Hematopoietic multipotent progenitor cell treated with erythropoietin and hydrocortisone succinate and interleukin-3 and kit ligand, for 17 days (in vitro differentiated cells): ENCODE measurements around the gene SAMSN1.

Experiments
- DNase-seq: peaks from one replicate; pipeline ENCODE4 v3.0.0-alpha.2; 2015; ENCODE audit warnings: low spot score

Gene SAMSN1

DNA sequence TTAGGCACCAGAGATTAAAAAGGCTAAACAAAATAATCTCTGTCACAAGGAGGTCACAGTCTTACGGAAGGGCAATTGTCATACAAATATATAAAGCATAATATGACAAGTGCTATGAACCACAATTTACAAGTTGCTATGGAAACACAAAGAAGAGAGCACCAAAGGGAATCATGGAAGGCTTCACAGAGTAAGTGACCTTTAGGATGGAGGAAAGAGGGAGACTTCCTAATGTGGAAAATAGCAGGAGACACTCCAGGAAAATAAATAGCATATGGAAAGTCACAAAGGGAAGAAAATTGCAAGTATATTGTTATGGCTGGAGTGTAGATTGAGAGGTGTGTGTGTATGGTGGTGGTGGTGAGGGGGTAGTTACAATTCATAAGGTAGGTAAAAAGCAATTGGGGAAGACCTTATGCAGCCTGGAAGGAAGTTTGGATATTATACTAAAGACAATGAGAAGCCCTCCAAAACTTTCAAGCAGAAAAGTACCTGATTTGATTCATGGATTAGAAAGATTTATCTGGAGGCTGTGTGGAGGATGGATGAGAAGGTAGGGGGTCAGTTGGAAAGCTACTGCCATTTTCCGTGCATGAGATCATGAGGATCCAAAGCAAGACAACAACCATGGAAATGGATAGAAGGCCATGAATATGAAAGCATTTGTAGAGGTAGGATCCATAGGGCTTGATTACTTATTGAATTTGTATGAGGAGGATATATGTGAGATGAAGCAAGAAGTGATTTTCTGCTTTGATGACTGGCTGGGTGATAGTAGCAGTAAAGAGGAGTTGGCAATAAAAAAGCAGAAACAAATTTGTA lies 61.7 kb downstream of the SAMSN1 start:
- no peak for DNase-seq

DNA sequence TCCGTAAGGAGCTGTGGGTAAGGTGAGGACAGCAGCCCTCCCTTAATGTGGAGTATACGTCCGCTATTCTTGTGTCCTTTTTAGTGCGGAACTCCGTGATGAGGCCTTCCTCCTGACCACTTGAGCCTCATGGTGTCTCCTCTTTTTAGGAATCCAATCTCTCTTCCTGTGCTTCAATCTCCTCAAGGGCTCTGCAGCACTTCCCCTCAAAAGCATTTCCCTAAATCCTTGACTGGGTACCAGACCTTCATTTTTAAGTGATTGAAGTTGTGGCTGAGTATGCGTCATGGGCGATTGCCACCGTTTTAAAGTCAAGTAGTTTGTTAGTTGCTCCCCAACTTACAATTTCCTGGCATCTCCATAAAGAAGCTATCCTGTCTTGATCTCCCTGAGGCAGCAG lies 62.8 kb downstream of the SAMSN1 start:
- no peak for DNase-seq

DNA sequence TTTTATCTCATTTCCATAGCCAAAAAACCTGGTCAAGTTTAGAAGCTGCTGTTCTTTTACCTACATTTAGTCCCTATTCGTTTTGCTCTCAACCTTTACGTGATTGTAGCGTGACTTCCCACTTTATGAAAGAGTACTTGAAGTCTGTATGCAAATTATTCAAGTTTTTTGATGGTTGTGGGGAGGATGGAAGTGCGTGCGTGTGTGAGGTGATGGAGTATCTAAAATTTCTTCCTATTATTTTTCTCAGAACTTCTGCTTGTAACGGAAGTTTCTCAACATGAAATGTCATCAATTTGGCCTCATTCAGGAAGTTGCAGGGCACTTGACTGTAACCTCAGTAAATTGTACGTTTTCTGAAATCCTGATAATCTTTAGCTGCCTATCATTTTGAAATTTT lies 64.0 kb downstream of the SAMSN1 start:
- no peak for DNase-seq

DNA sequence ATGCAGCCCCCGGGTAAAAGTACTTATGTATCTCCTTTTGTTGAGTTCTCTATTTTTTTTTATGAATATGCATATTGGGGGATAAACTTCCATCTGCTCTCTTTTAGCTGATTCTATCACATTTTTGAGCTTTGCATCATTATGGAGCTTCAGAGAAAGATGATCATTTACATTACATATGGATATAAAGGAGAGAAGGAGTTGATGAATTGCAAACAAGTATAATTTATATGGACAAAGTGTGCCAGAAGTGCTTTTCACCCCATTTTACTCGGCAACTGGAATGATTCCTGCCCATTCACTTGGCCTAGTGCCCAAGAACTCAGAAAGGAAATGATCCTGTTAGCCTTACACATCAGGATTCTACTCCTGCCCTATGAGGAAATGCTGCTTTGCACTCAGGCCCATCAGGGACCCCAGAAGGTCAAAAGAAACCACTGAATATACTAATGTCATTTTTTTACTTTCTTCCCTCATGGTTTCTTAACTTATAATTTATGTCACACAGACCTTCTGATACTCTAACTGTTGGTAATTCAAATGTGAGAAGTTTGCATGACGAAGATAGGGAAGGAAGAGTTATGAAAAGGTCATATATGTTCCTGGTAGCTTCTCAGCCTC lies 65.6 kb downstream of the SAMSN1 start:
- DNase-seq = no peak

DNA sequence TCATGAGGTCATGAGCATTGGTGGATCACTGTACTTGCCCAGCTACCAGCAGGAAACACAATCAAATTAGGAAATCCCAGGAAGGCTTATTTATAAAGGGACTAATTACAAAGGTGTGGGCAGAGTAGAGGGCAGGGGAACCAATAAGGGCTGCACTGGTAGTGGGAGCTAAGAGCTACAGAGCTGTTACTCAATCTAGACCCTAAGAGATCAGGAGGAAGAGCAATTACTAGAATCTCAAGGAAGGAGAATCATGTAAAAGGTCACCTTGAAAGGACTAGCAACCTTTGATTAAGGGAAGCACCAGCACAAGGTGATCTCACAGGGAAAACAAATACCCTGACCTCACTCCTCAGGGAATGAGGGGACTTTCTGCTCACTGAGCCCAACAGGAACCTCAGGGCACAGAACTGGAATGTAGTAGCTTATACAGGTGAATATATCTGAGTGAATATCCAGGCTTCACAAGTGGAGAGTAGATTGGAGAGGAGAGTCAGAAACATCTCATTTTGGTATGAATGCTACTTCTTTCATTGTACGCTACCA lies 66.8 kb downstream of the SAMSN1 start:
- no peak for DNase-seq

DNA sequence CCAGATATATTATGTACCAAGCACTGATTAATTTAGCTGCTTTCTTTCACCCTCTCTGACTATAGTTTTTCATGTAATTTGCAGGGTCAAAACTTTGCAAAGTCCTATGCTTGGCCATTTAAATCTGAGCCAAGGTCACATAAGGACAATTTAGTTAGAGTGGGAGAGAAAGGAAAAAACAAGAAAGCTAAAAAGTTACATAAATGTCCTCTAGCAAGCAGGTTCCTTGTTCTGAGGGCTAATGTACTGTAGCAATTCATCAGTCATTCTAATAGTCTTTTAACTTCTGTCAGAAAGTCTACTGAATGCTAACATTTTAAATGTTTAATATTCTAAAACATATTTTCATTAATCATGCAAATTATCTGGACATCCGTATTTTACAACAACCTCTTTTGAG lies 68.3 kb downstream of the SAMSN1 start:
- DNase-seq = no peak

DNA sequence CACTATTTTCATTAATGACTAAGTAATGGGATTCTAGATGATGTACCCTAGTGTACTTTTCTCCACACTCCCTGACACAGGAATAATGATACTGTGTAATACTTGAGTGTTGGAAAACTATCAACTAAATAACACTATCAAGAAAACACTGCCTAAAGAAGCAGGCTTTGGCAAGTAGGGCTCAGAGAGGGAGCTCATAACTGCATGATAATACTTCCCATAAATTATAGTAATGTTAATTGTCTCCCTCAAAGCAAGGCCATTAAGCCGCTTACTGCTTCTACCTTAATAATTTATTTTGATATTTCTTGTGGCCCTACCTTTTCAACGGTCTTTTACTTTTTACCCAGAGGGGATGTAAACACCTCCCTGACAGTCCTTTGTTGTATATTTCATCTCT lies 69.0 kb downstream of the SAMSN1 start:
- DNase-seq = no peak

DNA sequence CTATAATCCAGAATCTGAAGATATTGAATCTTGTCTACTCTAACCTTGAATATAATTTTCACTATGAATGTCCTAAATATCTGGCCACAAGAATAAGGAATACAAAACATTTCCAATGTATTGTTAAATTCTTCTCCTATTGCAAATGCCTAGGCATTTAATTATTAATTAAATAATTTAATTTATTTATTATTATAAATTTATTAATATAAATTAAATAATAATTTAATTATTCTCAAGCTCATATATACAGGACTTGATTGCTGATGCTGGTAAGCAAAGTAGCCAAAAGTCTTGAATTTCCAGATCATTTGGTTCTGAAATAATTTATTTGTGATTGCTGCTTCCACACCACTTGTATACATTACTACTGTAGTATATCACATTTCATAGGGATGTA lies 71.1 kb downstream of the SAMSN1 start:
- no peak for DNase-seq

DNA sequence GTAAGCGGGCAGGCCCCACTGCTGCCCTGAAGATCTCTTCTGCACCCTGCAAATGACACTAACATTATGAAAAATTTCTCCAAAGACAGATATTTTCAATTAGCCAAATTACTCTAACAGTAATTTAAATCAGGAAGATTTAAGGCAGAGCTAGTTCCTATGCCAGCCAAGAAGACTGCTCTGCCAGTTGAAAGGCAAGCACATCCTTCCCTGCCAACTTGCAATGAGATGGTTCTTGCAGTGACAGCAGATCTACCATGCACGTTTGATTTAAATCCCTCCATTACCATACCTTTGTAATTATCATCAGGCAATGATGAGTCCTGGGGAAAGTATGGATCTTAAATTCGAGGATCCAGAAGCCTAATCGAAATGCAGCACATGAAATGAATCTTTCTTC lies 76.5 kb downstream of the SAMSN1 start:
- DNase-seq = no peak

DNA sequence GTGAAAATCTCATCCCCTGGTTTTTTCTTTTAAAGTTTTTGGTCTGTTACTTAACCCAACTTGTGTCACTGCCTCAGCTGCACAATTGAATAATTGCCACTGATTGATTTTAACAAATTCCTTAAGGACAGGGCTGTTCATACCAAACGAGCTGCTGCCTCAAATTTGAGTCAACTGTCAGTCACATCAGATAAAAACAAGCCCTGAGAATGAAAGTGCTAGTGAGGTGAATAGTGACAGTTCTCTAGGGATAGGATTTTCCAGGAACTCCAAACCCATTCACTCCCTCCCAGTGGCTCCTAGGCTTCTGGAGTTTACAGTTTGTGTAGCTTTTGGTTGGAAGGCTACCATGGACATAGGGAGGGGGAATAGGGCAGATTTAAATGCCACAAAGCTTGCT lies 79.4 kb downstream of the SAMSN1 start:
- no peak for DNase-seq

DNA sequence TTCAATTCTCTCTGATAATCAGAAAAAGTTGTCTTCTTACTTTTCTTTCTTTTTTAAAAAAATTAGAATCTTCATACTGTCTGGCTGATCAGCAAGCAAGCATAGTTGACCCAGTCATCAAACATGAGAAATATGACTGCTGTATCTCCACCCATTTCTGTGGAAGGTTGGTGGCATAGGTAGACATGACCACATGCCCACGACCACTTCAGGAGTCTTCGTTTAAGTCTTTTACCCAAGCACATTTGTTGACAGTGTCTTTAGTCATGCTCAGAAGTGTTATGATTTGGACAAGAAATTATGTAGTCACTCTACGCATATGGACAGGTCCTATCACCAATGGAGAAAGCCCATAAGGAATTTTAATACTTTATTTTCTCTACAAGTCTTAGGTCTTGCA lies 88.4 kb downstream of the SAMSN1 start:
- DNase-seq = no peak

DNA sequence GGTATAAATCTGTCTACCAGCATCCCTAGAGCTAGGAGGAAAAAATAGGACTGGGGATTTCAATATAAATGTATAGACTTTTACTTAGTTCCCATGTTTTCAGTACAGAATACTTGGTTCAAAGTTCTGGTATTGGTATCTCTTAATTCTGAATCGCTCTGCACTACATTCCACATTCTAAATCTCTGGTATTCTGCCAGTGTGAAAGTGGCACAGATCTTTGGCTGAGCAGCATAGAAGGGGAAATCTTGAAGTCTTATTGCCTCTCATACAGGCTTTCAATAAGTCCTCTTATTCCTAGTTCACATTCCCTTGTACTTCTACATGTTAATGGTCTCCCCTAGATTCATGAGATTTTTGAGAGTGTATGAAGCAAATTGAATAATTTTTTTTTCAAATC lies 89.2 kb downstream of the SAMSN1 start:
- no peak for DNase-seq

DNA sequence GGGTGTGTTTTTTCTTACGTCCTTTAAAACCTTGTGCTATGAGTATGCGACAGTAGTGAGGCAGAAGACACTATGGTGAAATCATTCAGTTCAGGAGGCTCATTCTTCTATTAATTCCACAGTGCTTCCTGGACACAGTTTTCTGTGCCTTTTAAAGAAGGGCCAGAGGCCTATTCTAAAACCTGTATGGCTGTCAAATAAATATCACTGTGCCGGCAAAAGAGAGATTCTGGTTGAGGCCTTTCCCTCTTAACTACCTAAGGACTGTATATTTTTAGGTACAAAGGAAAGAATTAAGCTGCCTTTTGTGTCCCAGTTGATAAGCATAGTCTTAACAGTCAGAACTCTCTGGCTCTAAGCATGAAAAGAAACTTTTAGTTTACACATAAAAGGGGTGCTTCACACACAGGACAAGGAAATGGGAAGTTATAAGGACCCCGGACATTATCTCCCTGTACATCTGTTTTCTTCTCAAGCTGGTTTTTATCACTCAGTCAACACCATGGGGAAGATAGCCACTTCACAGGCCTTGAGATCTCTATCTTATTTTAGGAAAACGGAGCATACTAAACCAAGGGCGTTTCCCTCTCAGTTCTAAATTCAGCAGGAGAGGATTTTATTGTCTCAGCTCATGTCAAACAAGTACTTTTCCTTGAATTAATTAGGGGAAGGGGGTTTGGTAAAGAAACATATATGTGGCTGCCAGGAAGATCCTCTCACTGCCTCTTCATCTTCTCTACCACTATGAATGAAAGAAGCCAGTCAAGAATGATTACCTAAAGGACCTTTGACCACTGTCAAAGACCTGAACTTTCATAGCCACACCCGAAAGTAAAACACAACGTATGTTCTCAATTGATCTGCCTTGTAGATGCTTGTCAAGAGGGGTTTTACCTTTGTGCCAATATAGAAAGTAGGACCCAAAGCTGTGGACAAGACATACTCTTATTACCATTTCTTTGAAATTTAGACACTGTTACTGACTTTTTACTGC lies 91.8 kb downstream of the SAMSN1 start:
- peak; percentile 23 for DNase-seq

DNA sequence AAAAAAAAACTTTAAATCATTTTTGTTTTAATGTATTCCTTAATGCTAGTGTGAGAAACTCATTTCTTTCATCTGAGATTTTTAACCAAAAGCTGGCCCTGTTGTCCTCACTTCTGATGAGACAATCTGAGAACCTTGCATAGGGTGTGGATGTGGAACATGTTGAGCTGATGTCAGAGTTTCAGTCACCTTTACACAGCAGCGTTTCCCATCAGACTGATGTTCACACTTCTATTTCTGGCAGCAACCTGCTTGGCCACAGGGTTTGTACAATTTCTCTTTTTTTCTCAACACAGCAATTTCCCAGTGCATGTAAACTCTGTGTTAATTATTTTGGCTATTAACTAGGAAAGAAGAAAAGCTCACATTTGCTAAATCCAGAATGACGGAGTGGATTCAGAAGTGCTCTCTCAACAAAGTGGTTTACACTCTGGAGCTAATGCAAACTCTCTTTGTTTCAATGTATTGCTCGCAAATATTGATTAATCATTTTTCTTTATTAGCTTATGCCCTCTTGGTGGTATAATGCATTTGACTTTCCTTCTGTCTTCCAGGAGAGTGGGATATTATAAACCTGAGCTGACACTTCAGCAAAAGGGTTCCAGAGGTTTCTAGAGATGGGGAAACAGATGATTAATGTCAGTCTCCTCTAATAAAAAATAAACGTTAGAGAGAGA lies 92.6 kb downstream of the SAMSN1 start:
- no peak for DNase-seq

DNA sequence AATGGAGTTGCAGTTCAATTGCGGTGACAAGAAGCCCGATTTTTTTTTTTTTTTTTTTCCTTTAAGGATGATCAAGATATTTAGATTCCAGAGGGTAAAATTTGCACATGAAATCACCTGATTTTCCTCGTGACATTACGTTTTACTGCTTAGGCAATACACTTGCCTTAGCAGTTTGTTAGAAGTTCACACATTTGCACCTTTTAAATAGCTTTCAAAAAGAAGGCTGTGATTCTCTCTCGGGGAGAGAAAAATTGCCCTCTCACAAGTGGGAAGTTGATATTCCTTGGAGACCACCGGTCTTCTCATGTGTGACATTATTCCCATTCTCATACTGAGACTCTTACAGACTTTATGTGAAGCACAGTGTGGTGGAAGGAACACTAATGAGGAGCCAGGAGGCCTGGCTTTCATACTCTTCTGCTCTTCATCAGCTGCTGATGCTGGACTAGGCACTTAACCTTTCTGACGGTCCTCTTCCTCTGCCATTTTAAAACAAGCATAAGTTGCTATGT lies 93.3 kb downstream of the SAMSN1 start:
- DNase-seq = no peak

DNA sequence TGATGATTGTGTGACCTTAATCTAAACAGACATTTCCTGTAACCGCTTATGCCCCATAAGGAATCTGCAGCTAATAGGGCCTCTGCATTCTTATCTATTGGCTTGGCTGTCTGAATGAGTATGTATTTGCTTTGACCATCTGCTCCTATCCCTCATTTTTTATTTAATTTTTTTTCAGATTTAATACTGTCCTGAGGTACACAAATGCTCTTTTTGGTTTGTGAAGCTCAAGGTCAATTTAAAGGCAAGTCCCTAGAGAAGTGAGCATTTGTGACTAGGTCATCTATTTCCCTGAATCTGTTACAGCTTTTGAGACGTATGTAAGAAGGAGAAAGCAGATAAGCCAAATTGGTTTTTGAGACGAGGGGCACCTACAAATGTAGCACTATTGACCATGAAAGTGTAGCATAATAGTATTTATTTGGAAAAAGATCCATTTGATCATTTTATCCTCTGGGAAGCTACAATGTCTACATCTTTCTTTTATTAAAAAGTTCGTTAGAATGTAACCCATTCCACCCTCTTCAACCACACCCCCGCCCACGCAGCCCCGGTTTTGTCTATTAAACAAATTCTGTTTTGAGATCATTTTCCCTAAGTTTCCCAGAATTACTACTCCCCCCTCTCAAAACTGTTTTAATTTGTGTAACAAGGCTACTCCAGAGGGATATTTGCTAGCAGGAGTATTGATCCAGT lies 93.9 kb downstream of the SAMSN1 start:
- DNase-seq = peak; percentile 6

DNA sequence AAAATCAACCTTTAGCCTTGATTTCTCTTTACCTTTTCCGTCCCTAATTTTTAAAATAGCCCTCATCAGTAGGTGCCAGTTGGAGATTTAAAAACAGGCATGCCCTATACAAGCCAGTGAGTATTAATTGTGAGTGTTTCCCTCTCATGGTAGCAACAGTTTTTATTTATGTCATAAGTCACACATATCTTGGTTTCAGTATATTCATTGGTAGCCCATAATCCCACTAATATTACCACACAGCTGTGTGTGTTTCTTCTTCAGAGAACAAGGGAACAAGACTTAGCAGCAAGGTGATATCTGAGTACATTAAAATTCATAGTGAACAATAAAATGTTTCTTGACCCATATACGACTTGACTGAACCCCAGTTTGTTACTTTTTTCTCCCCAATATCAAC lies 94.6 kb downstream of the SAMSN1 start:
- DNase-seq = no peak

DNA sequence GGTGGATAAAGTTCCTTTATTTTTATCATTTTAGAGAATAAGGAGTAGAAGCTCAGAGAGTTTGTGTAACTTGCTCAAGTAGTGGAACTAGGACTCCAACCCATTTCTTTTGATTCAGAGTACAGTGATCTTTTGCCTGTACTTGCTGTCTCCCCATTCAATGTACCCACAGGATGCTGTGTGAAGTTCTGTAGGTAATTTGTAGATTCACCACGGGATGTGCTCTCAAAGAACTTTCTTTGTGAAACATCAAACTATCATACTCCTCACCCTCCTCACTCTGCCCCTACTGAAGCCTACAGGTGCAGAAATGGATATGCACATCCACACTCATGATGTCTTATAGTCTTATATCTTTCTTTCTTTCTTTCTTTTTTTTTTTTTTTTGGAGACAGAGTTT lies 97.3 kb downstream of the SAMSN1 start:
- no peak for DNase-seq

DNA sequence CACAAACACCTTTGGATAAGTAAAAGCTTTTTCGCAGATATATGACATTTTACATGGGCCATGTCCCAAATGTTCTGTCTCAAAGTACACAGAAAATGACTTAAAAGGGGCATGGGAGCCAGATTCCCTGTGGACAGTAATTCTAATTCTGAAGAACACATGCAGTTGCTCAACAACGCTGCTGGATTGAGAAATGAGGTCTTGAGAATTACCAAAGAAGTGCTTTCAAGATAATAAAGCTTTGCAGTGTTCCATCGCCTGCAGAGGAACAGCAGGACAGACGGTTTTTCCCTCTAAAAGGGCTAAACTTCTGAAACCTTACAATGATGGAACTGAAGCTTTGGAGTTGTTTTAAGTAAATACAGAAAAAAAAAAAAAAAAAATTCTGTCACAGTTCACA lies 107.9 kb downstream of the SAMSN1 start:
- DNase-seq = no peak

DNA sequence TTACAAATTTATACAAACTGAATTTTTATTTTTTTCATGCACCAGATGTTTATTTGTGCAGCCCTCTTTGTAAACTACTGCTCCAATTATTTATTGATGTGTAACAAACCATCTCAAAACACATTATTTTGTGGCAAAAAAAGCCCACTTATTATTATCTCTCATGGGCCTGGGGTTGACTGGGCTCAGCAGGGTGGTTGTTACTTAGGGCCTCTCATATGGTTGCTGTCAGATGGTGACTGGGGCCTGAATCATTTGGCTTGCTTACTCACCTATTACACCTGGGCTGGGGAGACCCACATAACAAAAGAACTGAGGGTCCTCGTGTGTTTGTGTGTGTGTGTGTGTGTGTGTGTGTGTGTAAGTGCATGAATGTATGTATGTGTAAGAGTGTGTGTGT lies 110.7 kb downstream of the SAMSN1 start:
- no peak for DNase-seq
